Liver (tissue), 9 donors: Measurements from ENCODE around the gene KNG1. TPM values are rescaled to one million over a fixed set of nuclear protein-coding genes. Genes with fewer than 3 reads are reported as not detected.

Experiments
- DNase-seq: peaks from one replicate; pipeline ENCODE4 v3.0.0-alpha.2; 2017; ENCODE audit warnings: low spot score
- H3K27ac ChIP-seq, 2 donors: one replicate each; pipeline ENCODE4 v1.7.0; 2013; ENCODE audit warnings: inconsistent platforms in 2 of 2, low read length in 2 of 2, control low read depth in 1 of 2, low read depth in 1 of 2, mild to moderate bottlenecking in 1 of 2
- H3K27me3 ChIP-seq, 4 donors: one replicate each; pipeline versions ENCODE4 v1.6.1 to v1.7.0; 2013; ENCODE audit warnings: low read length in 3 of 4, inconsistent platforms in 1 of 4, mild to moderate bottlenecking in 1 of 4, moderate library complexity in 1 of 4; ENCODE audit not compliant: control insufficient read depth in 4 of 4, insufficient read depth in 4 of 4
- H3K36me3 ChIP-seq, 4 donors: one replicate each; pipeline versions ENCODE4 v1.6.1 to v1.7.0; 2013; ENCODE audit warnings: low read length in 3 of 4, mild to moderate bottlenecking in 3 of 4, low read depth in 1 of 4, moderate library complexity in 1 of 4; ENCODE audit not compliant: control insufficient read depth in 4 of 4, insufficient read depth in 3 of 4
- H3K4me1 ChIP-seq, 4 donors: one replicate each; pipeline versions ENCODE4 v1.6.1 to v1.7.0; 2013; ENCODE audit warnings: low read length in 3 of 4, mild to moderate bottlenecking in 3 of 4, moderate library complexity in 1 of 4; ENCODE audit not compliant: control insufficient read depth in 4 of 4, insufficient read depth in 4 of 4
- H3K4me3 ChIP-seq, 3 donors: one replicate each; pipeline versions ENCODE4 v1.6.1 to v1.7.0; 2013; ENCODE audit warnings: low read length in 3 of 3, control low read depth in 1 of 3, low read depth in 1 of 3, mild to moderate bottlenecking in 1 of 3
- H3K9ac ChIP-seq, 2 donors: one replicate each; pipeline ENCODE4 v1.7.0; 2013; ENCODE audit warnings: low read length in 2 of 2, mild to moderate bottlenecking in 2 of 2, moderate library complexity in 2 of 2, control low read depth in 1 of 2, low read depth in 1 of 2
- H3K9me3 ChIP-seq, 4 donors: one replicate each; pipeline versions ENCODE4 v1.6.1 to v1.7.0; 2013; ENCODE audit warnings: low read length in 3 of 4; ENCODE audit not compliant: control insufficient read depth in 4 of 4
- EGR1 ChIP-seq, 2 donors: IDR thresholded peaks; 2 replicates each; pipeline ENCODE4 v1.6.1; 2016 to 2018; ENCODE audit warnings: antibody characterized with exemption in 2 of 2, low read depth in 2 of 2
- FOXA1 ChIP-seq: IDR thresholded peaks from 2 replicates; pipeline ENCODE4 v1.6.1; 2016; ENCODE audit warnings: antibody characterized with exemption
- FOXA2 ChIP-seq: IDR thresholded peaks from 2 replicates; pipeline ENCODE4 v1.6.1; 2016; ENCODE audit warnings: antibody characterized with exemption
- GABPA ChIP-seq, 2 donors: IDR thresholded peaks in 1 of 2; conservative IDR thresholded peaks in 1 of 2; 2 replicates each; pipeline ENCODE4 v1.6.1; 2016; ENCODE audit warnings: antibody characterized with exemption in 2 of 2, mild to moderate bottlenecking in 1 of 2, moderate library complexity in 1 of 2
- HNF4A ChIP-seq, 2 donors: conservative IDR thresholded peaks; 2 replicates each; pipeline ENCODE4 v1.6.1; 2016; ENCODE audit warnings: antibody characterized with exemption in 2 of 2, mild to moderate bottlenecking in 2 of 2
- HNF4G ChIP-seq: IDR thresholded peaks from 2 replicates; pipeline ENCODE4 v1.6.1; 2016; ENCODE audit warnings: antibody characterized with exemption
- JUND ChIP-seq, 2 donors: IDR thresholded peaks; 2 replicates each; pipeline ENCODE4 v1.6.1; 2016; ENCODE audit warnings: antibody characterized with exemption in 2 of 2
- NR2F2 ChIP-seq: IDR thresholded peaks from 2 replicates; pipeline ENCODE4 v1.6.1; 2016; ENCODE audit warnings: antibody characterized with exemption
- RAD21 ChIP-seq, 2 donors: IDR thresholded peaks; 2 replicates each; pipeline ENCODE4 v1.6.1; 2016; ENCODE audit warnings: antibody characterized with exemption in 2 of 2, mild to moderate bottlenecking in 2 of 2
- RXRA ChIP-seq, 2 donors: IDR thresholded peaks; 2 replicates each; pipeline ENCODE4 v1.6.1; 2017 to 2018; ENCODE audit warnings: antibody characterized with exemption in 2 of 2, mild to moderate bottlenecking in 1 of 2
- SP1 ChIP-seq: IDR thresholded peaks from 2 replicates; pipeline ENCODE4 v1.6.1; 2018; ENCODE audit warnings: antibody characterized with exemption, mild to moderate bottlenecking
- TAF1 ChIP-seq: conservative IDR thresholded peaks from 2 replicates; pipeline ENCODE4 v1.6.1; 2016; ENCODE audit warnings: antibody characterized with exemption, mild to moderate bottlenecking
- YY1 ChIP-seq: IDR thresholded peaks from 2 replicates; pipeline ENCODE4 v1.6.1; 2016; ENCODE audit warnings: antibody characterized with exemption, mild to moderate bottlenecking
- WGBS: extraction: QIAGEN DNeasy Blood & Tissue Kit; methylation state at CpG from one replicate; pipeline ENCODE4 v1.1.7; 2013; 5-methylcytosine and 5-hydroxymethylcytosine counted together
- polyA plus RNA-seq, 2 donors: library from polyadenylated mRNA; stranded (reverse) in 1 of 2; unstranded in 1 of 2; fragments of 200-250 nt in 1 of 2; fragments of >200 nt in 1 of 2; fragmentation: Nextera tagmentation in 1 of 2; extraction: Ambion mirVana in 1 of 2; gene quantifications; one replicate each; pipeline versions ENCODE4 v1.2.1 to v1.2.3, GENCODE V29; 2013 to 2015
- total RNA-seq, 2 donors: library from RNA; depleted of rRNA; stranded (reverse); fragments of >200 nt; gene quantifications; one replicate each; pipeline ENCODE4 v1.2.3, GENCODE V29; 2014
- TF ChIP-seq, protein P1 (sequence below): IDR thresholded peaks from 2 replicates; pipeline ENCODE4 v1.6.1; 2016; ENCODE audit warnings: antibody characterized with exemption, mild to moderate bottlenecking
- TF ChIP-seq, protein P2 (sequence below): IDR thresholded peaks from 2 replicates; pipeline ENCODE4 v1.6.1; 2016; ENCODE audit warnings: antibody characterized with exemption
- TF ChIP-seq, protein P3 (sequence below): IDR thresholded peaks from 2 replicates; pipeline ENCODE4 v1.6.1; 2016; ENCODE audit warnings: antibody characterized with exemption
- TF ChIP-seq, protein P4 (sequence below): IDR thresholded peaks from 2 replicates; pipeline ENCODE4 v1.6.1; 2016; ENCODE audit warnings: antibody characterized with exemption
- TF ChIP-seq, protein P5 (sequence below): fragments of 150-350 bp; IDR thresholded peaks from 2 replicates; pipeline ENCODE4 v1.5.1; 2017; ENCODE audit warnings: improper control_type of control experiment, low read depth, low read length; ENCODE audit not compliant: missing input control
- donor health status: healthy.
- donor health status: healthy.
- donor health status: healthy.
- donor health status: healthy.
- donor health status: healthy.

The KNG1 gene
- total and polyA plus RNA-seq, 4 donors, result 605 to 918 (median 716) TPM

DNA sequence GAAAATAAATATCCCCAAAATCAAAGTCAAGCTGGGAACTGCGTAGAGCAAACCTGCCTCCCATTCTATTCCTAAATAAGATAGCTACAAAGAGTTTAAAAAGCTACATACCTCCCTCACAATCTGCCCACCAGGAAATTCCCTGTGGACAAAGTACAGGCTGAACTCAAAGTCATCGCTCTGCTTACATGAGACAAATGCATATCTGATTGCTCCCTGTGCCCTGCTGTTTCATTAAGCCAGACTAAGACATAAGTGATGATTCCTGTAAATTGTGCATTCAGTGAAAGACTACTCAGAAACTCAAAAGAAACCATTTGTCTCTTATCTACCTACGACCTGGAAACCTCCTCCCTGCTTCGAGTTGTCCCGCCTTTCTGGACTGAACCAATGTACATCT lies 37.7 kb downstream of the KNG1 start (continued):
- TF ChIP-seq, protein P1, sequence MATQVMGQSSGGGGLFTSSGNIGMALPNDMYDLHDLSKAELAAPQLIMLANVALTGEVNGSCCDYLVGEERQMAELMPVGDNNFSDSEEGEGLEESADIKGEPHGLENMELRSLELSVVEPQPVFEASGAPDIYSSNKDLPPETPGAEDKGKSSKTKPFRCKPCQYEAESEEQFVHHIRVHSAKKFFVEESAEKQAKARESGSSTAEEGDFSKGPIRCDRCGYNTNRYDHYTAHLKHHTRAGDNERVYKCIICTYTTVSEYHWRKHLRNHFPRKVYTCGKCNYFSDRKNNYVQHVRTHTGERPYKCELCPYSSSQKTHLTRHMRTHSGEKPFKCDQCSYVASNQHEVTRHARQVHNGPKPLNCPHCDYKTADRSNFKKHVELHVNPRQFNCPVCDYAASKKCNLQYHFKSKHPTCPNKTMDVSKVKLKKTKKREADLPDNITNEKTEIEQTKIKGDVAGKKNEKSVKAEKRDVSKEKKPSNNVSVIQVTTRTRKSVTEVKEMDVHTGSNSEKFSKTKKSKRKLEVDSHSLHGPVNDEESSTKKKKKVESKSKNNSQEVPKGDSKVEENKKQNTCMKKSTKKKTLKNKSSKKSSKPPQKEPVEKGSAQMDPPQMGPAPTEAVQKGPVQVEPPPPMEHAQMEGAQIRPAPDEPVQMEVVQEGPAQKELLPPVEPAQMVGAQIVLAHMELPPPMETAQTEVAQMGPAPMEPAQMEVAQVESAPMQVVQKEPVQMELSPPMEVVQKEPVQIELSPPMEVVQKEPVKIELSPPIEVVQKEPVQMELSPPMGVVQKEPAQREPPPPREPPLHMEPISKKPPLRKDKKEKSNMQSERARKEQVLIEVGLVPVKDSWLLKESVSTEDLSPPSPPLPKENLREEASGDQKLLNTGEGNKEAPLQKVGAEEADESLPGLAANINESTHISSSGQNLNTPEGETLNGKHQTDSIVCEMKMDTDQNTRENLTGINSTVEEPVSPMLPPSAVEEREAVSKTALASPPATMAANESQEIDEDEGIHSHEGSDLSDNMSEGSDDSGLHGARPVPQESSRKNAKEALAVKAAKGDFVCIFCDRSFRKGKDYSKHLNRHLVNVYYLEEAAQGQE, result no peak
- TF ChIP-seq EGR1 (IDR thresholded peaks at IDR 0.05; ENCODE audit: low read depth in 2 of 2), result no peak

DNA sequence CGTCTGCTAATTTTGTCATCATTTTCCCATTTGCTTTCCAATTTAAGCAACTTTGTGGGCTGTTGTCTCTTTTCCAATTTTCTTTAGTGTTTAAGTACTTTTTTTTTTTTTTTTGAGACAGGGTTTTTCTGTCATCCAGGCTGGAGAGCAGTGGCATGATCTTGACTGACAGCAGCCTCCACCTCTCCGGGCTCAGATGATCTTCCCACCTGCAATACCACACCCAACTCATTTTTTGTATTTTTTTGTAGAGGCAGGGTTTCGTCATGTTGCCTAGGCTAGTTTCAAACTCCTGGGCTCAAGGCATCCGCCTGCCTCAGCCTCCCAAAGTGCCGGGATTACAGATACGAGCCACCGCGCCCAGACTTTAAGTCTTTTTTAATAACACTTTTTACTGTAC lies 40.1 kb downstream of the KNG1 start:
- WGBS, result 91% methylated on average over 8 of the region's 8 CpGs

More for the DNA sequence above, 40.1 kb downstream of the KNG1 start:
- no peak for DNase-seq
- Histone ChIP-seq H3K9ac (no peak overlapping the region), H3K36me3 (no peaks in the 10 kb centered on the region), H3K27ac (no peak overlapping the region), H3K4me1 (peaks cover 0 to 2% (median 0%) of the 10 kb centered on the region in 4 donors), H3K4me3 (no peak overlapping the region), H3K9me3 (no peaks in the 10 kb centered on the region), H3K27me3 (no peaks in the 10 kb centered on the region)
- TF ChIP-seq JUND (IDR thresholded peaks at IDR 0.05) (no peak), YY1 (no peak), RAD21 (IDR thresholded peaks at IDR 0.05) (no peak), FOXA2 (no peak), RXRA (IDR thresholded peaks at IDR 0.05) (no peak), HNF4A (conservative IDR thresholded peaks at IDR 0.05) (no peak), FOXA1 (no peak), TAF1 (no peak), GABPA (IDR thresholded peaks at IDR 0.05 in 1 of 2, conservative IDR thresholded peaks at IDR 0.05 in 1 of 2) (no peak), SP1 (no peak), EGR1 (IDR thresholded peaks at IDR 0.05; ENCODE audit: low read depth in 2 of 2) (no peak), NR2F2 (no peak), HNF4G (no peak)
- TF ChIP-seq, protein P2, sequence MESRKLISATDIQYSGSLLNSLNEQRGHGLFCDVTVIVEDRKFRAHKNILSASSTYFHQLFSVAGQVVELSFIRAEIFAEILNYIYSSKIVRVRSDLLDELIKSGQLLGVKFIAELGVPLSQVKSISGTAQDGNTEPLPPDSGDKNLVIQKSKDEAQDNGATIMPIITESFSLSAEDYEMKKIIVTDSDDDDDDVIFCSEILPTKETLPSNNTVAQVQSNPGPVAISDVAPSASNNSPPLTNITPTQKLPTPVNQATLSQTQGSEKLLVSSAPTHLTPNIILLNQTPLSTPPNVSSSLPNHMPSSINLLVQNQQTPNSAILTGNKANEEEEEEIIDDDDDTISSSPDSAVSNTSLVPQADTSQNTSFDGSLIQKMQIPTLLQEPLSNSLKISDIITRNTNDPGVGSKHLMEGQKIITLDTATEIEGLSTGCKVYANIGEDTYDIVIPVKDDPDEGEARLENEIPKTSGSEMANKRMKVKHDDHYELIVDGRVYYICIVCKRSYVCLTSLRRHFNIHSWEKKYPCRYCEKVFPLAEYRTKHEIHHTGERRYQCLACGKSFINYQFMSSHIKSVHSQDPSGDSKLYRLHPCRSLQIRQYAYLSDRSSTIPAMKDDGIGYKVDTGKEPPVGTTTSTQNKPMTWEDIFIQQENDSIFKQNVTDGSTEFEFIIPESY, result no peak
- TF ChIP-seq, protein P3, sequence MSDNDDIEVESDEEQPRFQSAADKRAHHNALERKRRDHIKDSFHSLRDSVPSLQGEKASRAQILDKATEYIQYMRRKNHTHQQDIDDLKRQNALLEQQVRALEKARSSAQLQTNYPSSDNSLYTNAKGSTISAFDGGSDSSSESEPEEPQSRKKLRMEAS, result no peak
- TF ChIP-seq, protein P4, sequence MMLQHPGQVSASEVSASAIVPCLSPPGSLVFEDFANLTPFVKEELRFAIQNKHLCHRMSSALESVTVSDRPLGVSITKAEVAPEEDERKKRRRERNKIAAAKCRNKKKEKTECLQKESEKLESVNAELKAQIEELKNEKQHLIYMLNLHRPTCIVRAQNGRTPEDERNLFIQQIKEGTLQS, result no peak
- TF ChIP-seq, protein P1, result no peak
- TF ChIP-seq, protein P5, sequence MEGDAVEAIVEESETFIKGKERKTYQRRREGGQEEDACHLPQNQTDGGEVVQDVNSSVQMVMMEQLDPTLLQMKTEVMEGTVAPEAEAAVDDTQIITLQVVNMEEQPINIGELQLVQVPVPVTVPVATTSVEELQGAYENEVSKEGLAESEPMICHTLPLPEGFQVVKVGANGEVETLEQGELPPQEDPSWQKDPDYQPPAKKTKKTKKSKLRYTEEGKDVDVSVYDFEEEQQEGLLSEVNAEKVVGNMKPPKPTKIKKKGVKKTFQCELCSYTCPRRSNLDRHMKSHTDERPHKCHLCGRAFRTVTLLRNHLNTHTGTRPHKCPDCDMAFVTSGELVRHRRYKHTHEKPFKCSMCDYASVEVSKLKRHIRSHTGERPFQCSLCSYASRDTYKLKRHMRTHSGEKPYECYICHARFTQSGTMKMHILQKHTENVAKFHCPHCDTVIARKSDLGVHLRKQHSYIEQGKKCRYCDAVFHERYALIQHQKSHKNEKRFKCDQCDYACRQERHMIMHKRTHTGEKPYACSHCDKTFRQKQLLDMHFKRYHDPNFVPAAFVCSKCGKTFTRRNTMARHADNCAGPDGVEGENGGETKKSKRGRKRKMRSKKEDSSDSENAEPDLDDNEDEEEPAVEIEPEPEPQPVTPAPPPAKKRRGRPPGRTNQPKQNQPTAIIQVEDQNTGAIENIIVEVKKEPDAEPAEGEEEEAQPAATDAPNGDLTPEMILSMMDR, result no peak
